Activated CD4-positive, alpha-beta T cell treated with anti-CD3 and anti-CD28 coated beads, Interleukin-2, Interleukin-6, amounts not matched to agents 100 ng/mL and 50 ng/mL, durations not matched to agents 16 hours and 8 hours (primary cell): Measurements from ENCODE around the gene KRTAP4-4.
"Not testable (repeated sequence)": the region's sequence is repeated elsewhere in the genome, so short reads cannot be mapped to it uniquely, and the experiment has no call there.

ENCODE experiments used
- DNase-seq: peaks from one replicate; pipeline ENCODE4 v3.0.0-alpha.2; 2020

The KRTAP4-4 gene

DNA sequence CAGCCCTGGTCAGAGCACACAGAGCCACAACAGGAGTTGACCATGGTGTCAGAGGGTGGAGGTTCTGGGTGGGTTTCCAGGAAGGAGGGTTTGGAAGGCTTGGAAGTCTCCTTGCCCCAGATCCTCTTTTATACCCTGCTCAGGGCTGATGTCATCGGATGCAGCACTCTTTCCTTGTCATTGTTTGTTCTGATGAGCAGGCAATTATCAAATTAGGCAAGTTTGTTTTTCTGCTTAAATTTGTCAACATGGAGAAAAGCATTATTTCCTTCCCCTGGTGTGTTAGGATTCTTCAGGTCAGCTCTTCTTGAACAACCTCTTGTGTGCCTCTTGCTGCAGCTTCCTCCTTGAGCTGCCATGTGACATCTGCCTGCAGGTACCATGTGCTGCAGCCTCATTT is at the start of gene KRTAP4-4:
TSS of gene KRTAP4-4 (minus strand) at position 101 of the 400 bp plus-strand sequence. CDS start at position 44, 57 bp downstream.
- DNase-seq, result no peak

DNA sequence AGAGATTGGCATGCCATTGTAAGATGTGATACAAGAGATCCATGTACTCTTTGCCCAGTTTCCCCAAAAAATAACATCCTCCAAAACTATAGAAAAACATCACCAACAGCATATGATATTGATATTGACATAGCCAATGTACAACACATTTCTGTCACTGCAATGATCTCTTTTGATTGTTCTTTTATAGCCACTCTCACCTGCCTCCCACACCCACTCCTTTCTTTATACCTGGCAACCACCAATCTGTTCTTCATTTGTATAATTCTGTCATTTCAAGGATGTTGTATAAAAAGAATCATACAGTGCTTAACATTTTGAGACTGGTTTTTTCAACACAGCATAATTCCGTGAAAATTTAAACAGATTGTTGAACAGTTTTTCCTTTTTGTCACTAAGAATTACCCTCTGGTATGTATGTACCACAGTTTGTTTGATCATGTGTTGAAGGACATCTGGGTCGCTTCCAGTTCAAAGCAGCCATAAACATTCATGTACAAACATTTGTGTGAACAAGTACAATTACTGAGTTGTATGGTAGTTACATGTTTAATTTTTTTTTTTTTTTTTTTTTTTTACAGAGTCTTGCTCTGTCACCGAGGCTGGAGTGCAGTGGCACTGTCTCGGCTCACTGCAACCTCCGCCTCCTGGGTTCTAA is 39.0 kb upstream of the KRTAP4-4 start:
- DNase-seq, result no peak

DNA sequence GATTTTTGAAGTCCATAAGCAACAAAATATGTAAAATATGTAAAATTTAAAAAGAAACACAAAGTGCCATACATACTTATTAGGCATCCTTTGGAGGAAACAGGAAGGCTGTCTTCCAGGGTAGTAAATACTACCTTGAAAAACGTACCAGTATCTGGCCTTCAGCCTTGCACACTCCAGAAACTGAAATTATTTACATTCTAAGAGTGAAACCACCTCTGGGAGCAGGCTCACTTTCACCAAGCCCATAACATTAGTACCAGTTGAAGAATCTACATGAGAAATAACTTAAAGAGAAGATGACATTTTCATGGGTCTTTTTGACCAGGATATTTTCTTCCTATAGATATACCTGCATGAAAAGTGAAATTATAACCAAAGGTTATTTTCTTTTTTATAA is 35.5 kb upstream of the KRTAP4-4 start:
- no peak for DNase-seq

DNA sequence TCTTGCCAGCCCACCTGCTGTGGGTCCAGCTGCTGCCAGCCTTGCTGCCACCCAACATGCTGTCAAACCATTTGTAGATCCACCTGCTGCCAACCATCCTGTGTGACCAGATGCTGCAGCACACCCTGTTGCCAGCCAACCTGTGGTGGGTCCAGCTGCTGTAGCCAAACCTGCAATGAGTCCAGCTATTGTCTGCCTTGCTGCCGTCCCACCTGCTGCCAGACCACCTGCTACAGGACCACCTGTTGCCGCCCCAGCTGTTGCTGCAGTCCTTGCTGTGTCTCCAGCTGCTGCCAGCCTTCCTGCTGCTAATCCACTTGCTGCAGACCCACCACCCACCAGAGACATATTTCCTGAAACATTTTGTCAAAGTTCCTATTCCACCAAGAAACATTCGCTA is 29.8 kb upstream of the KRTAP4-4 start:
- DNase-seq, result no peak

DNA sequence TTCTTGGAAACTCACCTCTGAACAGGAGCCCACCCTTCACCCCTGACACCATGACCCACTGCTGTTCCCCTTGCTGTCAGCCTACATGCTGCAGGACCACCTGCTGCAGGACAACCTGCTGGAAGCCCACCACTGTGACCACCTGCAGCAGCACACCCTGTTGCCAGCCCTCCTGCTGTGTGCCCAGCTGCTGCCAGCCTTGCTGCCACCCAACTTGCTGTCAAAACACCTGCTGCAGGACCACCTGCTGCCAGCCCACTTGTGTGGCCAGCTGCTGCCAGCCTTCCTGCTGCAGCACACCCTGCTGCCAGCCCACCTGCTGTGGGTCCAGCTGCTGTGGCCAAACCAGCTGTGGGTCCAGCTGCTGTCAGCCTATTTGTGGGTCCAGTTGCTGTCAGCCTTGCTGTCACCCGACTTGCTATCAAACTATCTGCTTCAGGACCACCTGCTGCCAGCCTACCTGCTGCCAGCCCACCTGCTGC is 29.3 kb upstream of the KRTAP4-4 start, which contains the start of gene KRTAP9-1:
TSS of gene KRTAP9-1 (plus strand) at position 51 of the 482 bp plus-strand sequence. CDS start at position 51, 0 bp downstream.
- not testable (repeated sequence) for DNase-seq

DNA sequence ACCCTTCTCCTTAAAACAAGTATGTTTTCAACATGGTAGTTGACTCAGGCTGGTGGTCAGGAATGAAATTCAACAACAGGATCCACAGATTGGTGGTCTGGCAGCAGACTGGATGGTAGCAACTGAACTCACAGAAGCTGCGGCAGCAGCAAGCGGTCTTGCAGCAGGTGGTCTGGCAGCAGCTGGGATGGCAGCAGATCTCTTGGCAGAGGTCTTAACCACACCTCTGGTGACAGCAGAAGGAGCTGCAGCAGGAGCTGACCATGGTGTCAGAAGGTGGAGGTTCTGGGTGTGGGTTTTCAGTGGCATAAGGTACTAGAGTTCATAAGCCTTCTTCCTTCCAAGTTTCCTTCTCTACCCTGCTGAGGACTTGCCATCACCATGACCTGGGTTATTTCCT is 26.3 kb upstream of the KRTAP4-4 start:
- DNase-seq, result no peak

DNA sequence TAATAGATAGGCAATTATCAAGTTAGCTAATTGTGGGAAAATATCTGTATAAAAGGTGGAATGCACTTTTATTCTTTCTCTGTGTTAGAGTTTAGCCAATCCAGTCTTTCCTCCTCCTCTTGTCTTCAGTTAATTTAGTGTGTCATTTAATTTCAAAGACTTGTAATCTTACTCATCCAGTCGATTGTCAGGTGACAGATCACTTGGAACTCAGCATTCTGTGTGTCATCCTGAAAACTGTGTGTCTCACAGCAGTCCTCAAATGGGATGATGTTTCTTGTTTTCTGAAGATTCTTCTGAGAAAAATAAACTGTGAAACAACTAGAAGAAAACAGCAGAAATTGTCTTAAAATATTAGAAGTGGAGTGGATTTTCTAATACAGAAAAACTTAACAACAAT is 24.5 kb upstream of the KRTAP4-4 start:
- DNase-seq, result no peak

DNA sequence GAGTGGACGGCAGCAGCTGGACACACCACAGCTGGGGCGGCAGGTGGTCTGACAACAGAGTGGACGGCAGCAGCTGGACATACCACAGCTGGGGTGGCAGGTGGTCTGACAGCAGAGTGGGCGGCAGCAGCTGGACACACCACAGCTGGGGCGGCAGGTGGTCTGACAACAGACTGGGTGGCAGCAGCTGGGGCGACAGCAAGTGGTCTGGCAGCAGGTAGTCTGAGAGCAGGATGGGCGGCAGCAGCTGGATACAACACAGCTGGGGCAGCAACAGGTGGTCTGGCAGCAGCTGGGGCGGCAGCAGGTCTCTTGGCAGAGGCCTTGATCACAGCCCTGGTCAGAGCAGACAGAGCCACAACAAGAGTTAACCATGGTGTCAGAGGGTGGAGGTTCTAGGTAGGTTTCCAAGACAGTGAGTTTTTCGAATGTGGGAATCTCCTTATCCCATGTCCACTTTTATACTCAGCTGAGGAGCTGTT is 24.0 kb upstream of the KRTAP4-4 start, which contains the start of gene KRTAP4-1:
TSS of gene KRTAP4-1 (minus strand) at position 432 of the 482 bp plus-strand sequence. CDS start at position 375, 57 bp downstream.
- no peak for DNase-seq

DNA sequence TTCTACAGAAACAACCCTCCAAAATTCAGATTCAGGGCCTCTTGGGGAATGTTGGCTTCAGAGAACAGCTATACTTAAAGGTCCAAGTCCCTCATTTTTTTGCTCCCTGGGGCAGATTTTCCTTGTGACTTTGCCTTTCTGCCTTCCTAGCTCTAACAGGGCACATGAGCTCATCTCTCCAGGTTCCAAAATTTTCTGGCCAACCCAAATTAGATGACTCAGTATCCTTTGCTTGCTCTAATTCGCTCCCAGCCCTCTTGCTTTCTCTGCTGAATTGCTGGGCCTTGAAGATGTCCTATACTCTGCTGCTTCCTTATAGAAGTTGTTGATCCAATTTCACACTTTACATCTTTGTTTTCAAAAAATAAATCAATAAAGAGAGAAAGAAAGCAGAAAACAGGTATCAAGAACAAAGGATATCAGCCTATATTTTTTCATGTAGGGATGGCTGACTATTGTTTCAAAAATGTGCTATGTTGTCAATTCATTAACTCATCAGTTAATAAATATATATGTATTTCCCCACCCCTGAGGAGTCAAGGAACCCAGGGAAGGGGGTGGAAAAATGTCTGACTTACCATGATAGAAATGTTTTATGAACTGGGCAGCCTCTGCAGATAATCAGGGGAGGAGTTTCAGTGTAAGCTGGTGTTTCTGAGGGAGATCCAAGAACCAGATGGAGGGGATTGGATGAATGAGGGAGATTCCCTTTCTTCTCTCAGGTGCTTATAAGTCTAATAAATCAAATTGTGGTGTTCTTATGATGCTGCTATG is 18.5 kb upstream of the KRTAP4-4 start:
- DNase-seq, result no peak

DNA sequence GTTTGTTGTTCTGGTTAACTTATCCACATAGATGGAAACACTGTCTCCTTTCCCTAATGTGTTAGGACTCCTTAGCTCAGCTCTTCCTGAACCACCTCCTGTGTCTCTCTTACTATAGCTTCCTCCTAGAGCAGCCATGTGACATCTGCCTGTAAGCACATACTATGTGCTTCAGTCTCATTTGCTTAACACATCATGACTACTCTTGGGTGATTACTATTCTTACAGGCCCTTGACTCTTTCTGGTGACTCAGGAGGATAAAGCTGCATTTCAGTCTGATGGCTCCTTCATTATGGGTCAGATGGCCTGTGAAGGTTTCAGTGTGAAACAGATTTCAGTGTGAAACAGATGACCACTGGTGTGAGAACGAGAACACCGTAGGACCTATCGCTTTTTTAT is 17.8 kb upstream of the KRTAP4-4 start:
- no peak for DNase-seq

DNA sequence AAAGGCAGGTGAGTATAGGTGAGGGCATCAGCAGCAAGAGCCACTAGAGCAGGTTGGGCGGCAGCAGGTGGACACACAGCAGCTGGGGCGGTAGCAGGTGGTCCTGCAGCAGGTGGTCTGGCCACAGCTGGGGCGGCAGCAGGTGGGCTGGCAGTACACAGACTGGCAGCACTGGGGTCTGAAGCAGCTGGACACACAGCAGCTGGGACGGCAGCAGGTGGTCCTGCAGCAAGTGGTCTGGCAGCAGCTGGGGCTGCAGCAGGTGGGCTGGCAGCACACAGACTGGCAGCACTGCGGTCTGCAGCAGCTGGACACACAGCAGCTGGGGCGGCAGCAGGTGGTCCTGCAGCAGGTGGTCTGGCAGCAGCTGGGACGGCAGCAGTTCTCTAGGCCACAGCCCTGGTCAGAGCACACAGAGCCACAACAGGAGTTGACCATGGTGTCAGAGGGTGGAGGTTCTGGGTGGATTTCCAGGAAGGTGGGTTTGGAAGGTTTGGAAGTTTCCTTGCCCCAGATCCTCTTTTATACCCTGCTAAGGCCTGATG is 17.3 kb upstream of the KRTAP4-4 start, which contains the start of gene KRTAP4-2:
TSS of gene KRTAP4-2 (minus strand) at position 495 of the 545 bp plus-strand sequence. CDS start at position 438, 57 bp downstream.
- no peak for DNase-seq

DNA sequence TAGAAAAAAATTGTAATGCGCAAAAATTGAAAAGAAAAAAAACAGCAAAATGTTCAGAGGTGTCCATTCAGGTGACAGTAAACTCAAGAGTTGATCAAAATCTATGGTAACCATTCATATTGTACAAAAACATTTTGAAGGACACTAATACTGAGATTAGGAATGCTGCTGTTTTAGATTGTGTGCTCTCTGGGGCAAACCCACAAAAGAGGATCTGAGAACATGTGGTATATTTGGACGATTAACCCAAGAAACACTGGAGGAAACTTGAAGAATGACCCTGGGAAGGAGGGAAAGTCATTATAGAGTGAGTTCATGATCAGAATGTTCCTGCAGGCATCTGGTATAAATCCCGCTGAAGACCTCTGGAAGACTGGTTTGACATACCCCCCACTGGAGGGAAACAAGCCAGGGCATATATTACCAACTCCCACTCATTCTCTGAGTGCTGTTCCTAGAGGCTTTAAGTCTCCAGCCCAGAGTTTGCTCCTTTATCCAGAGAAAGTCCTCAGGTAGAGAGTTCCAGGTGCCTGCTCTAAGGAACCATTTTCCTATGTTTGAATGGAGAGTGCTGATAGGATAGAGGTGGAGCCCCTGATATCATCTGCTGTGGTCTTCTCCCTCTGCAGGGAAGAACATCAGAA is 16.3 kb upstream of the KRTAP4-4 start:
- DNase-seq, result no peak

DNA sequence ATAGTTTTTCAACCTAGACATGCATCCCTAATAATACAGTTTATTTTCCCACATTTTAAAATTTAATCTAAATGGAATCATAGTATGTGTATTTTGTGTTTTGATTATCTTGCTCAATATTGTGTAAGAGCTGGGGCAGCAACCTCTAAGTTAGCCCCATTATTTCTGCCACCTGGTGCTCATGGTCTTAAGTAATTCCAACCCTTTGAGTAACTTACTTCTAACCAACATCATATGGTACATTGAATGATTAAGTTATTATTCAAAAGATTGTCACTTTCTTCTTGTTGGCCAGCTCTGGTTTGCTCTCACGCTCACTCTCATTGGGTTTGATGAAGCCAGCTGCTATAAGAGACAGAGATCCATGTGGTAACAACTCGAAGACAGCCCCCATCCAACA is 11.3 kb upstream of the KRTAP4-4 start:
- no peak for DNase-seq

DNA sequence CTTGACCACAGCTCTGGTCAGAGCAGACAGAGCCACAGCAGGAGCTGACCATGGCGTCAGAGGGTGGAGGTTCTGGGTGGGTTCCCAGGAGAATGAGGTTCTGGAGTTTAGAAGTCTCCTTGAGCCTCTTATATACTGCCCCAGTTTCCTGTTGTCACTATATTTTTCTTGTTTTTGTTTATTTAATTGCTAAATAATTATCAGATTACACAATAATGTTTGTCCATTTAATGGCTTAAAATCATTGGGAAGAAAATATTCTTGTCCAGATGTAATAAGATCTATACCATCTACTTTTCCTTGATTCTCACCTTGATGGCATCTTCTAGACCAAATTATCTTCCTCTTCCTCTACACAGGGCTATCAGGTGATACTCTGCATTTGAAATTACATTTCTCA is 7.6 kb upstream of the KRTAP4-4 start, which contains the start of gene KRTAP4-3:
TSS of gene KRTAP4-3 (minus strand) at position 101 of the 400 bp plus-strand sequence. CDS start at position 52, 49 bp downstream.
- no peak for DNase-seq

DNA sequence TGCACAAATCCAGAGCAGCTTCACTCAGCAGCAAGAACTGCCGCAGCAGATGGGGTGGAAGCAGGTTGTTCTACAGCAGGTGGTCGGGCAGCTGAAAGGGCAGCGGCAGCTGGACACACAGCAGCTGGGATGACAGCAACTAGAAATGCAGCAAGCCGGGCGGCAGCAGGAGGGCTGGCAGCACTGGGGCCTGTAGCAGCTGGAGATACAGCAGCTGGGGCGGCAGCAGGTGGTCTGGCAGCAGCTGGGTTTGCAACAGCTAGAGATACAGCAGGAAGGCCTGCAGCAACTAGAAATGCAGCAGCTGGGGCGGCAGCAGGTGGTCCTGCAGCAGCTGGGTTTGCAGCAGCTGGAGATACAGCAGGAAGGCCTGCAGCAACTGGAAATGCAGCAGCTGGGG is 7.0 kb upstream of the KRTAP4-4 start:
- no peak for DNase-seq

DNA sequence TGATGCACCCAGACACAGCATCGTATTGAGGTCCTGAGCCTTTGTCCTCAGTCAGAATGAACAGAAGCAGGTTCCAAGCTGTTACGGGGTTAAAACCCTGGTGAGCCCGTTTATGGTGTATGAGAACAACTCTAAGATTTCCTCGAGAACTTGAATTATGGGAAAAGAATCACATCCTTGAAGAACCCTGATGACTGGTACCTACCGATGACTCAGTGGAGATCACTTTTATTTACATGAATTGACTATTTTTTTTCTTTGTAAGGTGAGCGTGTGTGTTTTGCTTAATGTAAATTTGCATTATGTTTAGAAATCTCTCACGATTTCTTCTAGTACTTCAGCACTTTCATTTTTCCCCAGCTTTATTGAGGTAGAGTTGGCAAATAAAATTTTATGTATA is 3.3 kb upstream of the KRTAP4-4 start:
- no peak for DNase-seq

DNA sequence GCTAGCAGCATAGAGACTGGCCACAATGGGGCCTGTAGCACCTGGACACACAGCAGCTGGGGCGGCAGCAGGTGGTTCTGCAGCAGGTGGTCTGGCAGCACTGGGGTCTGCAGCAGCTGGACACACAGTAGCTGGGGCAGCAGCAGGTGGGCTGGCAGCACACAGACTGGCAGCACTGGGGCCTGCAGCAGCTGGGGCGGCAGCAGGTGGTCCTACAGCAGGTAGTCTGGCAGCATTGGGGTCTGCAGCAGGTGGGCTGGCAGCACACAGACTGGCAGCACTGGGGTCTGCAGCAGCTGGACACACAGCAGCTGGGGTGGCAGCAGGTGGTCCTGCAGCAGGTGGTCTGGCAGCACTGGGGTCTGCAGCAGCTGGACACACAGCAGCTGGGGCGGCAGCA is 358 bp downstream of the KRTAP4-4 start:
- not testable (repeated sequence) for DNase-seq

DNA sequence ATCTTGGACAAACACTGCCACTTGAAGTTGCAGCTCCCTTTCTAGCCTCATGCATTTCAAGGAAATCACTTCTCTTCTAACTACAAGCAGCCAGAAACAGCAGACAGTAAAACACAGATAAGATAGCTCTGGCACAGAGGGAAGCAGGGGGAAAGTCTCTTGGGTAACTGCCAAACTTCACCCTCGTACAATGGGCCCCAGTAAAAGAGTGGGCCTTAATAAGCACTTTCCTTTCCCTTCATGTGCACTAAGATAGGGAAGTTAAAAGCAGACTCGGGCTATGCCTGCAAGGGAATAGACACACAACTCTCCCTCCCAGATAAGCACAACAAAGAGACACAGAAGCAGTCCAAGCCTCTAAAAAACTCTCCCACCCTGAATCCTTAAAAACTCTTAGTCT is 6.7 kb downstream of the KRTAP4-4 start:
- no peak for DNase-seq

DNA sequence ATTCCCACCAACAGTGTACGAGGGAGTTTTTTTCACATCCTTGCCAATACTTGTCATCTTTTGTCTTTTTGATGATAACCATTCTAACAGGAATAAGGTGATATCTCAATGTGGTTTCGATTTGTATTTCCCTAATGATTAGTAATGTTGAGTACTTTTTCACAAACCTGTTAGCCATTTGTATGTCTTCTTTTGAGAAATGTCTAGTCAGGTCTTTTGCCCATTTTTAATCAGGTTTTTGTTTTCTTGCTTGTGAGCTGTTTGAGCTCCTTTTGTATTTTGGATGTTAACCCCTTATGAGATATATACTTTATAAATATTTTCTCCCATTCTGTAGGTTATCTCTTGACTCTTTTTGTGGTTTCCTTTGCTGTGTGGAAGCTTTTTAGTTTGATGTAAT is 9.0 kb downstream of the KRTAP4-4 start:
- DNase-seq, result no peak

DNA sequence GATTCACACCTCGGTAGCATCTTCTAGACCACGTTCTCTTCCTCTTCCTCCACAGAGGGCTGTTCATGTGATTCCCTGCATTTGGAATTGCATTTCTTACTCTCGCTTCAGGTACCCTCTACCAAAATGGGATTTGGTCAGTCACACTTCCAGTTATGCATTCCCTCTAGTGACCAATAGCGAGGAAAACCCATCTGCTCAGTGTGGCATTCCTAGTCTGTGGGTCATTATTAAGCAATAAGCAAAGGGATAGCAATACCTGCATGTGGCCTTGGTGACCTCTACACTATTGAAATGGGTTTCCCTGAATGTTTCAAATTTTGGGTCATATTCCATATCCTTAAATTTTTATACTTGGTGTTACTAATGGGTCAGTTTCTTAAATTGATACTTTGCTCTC is 10.5 kb downstream of the KRTAP4-4 start:
- no peak for DNase-seq

DNA sequence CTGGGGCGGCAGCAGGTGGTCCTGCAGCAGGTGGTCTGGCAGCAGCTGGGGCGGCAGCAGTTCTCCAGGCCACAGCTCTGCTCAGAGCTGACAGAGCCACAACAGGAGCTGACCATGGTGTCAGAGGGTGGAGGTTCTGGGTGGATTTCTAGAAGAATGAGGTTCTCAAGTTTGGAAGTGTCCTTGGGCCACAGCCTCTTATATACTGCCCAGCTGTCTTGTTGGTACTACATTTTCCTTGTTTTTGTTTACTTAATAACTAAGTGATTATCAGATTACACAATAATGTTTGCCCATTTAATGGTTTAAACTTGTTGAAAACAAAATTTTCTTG is 10.9 kb downstream of the KRTAP4-4 start, which contains the start of gene KRTAP4-5:
TSS of gene KRTAP4-5 (minus strand) at position 174 of the 334 bp plus-strand sequence. CDS start at position 116, 58 bp downstream.
- no peak for DNase-seq

DNA sequence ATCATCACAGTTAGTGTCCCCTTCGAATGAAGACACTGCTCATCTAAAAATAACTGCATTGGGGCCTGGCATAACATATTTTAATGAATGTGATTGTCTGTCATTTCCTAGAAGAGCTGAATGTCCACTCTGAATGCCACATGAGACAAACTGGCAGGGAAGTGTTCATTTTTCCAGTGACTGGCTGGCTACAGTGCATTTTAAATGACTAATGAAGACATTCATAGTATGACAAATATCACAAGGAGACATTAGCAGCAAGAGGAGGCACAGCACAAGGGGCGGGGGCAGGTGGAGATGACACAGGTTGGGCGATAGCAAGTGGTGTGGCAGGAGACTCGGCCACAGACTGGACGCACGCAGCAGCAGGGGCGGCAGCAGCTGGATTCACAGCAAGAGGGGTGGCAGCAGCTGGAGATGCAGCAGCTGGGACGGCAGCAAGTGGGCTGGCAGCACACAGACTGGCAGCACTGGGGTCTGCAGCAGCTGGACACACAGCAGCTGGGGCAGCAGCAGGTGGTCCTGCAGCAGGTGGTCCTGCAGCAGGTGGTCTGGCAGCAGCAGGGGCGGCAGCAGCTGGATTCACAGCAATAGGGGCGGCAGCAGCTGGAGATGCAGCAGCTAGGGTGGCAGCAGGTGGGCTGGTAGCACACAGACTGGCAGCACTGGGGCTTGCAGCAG is 11.4 kb downstream of the KRTAP4-4 start:
- not testable (repeated sequence) for DNase-seq
